ENCODE results near the gene BLTP3B.

DNA sequence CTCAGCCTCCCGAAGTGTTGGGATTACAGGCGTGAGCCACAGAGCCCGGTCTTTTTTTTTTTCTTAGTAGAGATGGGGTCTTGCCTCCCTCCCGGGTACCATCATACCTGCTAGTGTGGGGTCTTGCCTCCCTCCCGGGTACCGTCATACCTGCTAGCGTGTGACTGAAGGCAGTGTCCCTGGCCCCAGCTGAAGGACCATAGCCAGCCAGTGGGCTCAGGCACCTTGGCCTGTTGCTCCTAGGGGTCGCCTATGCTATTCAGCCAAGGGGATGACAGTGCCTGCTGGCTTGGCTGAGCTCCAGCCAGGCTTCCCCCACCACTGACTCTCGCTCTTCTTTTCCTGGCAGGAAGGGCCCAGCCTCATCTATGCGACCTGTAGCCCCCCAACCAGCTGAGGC is 10.5 kb upstream of the BLTP3B start:
- TF ChIP-seq, protein P1, sequence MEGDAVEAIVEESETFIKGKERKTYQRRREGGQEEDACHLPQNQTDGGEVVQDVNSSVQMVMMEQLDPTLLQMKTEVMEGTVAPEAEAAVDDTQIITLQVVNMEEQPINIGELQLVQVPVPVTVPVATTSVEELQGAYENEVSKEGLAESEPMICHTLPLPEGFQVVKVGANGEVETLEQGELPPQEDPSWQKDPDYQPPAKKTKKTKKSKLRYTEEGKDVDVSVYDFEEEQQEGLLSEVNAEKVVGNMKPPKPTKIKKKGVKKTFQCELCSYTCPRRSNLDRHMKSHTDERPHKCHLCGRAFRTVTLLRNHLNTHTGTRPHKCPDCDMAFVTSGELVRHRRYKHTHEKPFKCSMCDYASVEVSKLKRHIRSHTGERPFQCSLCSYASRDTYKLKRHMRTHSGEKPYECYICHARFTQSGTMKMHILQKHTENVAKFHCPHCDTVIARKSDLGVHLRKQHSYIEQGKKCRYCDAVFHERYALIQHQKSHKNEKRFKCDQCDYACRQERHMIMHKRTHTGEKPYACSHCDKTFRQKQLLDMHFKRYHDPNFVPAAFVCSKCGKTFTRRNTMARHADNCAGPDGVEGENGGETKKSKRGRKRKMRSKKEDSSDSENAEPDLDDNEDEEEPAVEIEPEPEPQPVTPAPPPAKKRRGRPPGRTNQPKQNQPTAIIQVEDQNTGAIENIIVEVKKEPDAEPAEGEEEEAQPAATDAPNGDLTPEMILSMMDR (IDR thresholded peaks at IDR 0.05): no peak
- no peak for TF ChIP-seq ZFX (IDR thresholded peaks at IDR 0.05; ENCODE audit: borderline replicate concordance)

Measured in 22Rv1 (cell line).